ENCODE results near the gene KDM2B.

DNA sequence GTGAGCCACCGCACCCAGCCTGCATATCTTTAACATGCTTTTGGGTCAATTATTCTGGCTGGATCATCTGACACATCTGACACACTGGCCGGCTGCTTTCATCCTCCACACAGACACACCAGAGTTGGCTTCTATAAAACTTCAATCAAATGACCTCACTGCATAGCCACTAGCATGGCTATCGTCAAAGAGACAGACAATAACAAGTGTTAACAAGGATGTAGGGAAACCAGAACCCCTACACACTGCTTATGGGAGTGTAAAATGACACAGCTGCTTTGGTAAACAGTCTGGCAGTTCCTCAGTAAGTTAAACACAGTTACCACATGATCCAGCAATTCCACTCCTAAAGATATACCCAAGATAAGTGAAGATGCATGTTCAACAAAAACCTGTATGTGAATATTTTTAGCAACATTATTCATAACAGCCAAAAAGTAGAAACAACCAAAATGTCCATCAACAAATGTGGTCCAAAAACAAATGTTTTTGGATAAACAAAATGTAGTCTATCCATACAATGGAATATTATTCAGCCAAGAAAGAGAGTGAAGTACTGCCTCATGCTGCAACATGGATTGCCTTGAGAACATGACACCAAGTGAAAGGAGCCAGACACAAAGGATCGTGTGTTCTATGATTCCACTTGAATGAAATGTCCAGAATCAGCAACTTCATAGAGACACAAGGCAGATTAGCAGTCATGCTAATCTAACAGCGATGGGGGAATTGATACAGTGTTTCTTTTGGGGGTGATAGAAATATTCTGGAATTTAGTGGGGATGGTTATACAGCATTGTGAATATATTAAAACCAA is 10.1 kb downstream of the KDM2B start:
- TF ChIP-seq POLR2A (IDR thresholded peaks at IDR 0.05) (no peak), CTCF (IDR thresholded peaks at IDR 0.05) (no peak)
